HEK293 (cell line): ENCODE results near the gene MRPL23.

ENCODE experiments used
- CTCF ChIP-seq: fragments of 450-650 bp; formaldehyde crosslinking; IDR thresholded peaks from 2 replicates; pipeline ENCODE4 v1.5.1; 2016; ENCODE audit warnings: missing biosample characterization, missing genetic modification characterization
- KLF16 ChIP-seq: fragments of 450-650 bp; formaldehyde crosslinking; IDR thresholded peaks from 2 replicates; pipeline ENCODE4 v1.5.1; 2017; ENCODE audit warnings: missing biosample characterization, missing genetic modification characterization
- ZNF138 ChIP-seq: fragments of 450-650 bp; formaldehyde crosslinking; IDR thresholded peaks from 2 replicates; pipeline ENCODE4 v1.5.1; 2016; ENCODE audit warnings: missing biosample characterization, missing genetic modification characterization, borderline replicate concordance
- ZNF341 ChIP-seq: fragments of 450-650 bp; formaldehyde crosslinking; IDR thresholded peaks from 2 replicates; pipeline ENCODE4; 2016; ENCODE audit warnings: low read depth, missing biosample characterization, missing genetic modification characterization
- ZNF416 ChIP-seq: fragments of 450-650 bp; formaldehyde crosslinking; IDR thresholded peaks from 2 replicates; pipeline ENCODE4 v1.5.1; 2016; ENCODE audit warnings: missing biosample characterization, missing genetic modification characterization
- ZNF510 ChIP-seq: fragments of 450-650 bp; formaldehyde crosslinking; IDR thresholded peaks from 2 replicates; pipeline ENCODE4 v1.5.1; 2018; ENCODE audit warnings: mild to moderate bottlenecking, missing genetic modification characterization, missing biosample characterization; ENCODE audit not compliant: insufficient replicate concordance
- TF ChIP-seq, protein P1 (sequence below): fragments of 450-650 bp; formaldehyde crosslinking; IDR thresholded peaks from 2 replicates; pipeline ENCODE4 v1.5.1; 2016; ENCODE audit warnings: missing biosample characterization, missing genetic modification characterization
- TF ChIP-seq, protein P2 (sequence below): fragments of 450-650 bp; formaldehyde crosslinking; IDR thresholded peaks from 2 replicates; pipeline ENCODE4 v1.5.1; 2016; ENCODE audit warnings: missing biosample characterization, missing genetic modification characterization
- TF ChIP-seq, protein P3 (sequence below): fragments of 450-650 bp; formaldehyde crosslinking; IDR thresholded peaks from 2 replicates; pipeline ENCODE4 v1.5.1; 2016; ENCODE audit warnings: missing biosample characterization, missing genetic modification characterization
- TF ChIP-seq, protein P4 (sequence below): fragments of 450-650 bp; formaldehyde crosslinking; IDR thresholded peaks from 2 replicates; pipeline ENCODE4 v1.5.1; 2016; ENCODE audit warnings: missing biosample characterization, missing genetic modification characterization

GRCh38 chr11:1906611-1907423, 40.3 kb upstream of the MRPL23 start:
- TF ChIP-seq ZNF138 (tag by site-specific recombination) (no peak), CTCF (tag by site-specific recombination) (no peak), ZNF510 (tag by site-specific recombination) (no peak), ZNF341 (tag by site-specific recombination) (no peak), KLF16 (tag by site-specific recombination) (no peak), ZNF416 (tag by site-specific recombination) (no peak)
- TF ChIP-seq, protein P1, sequence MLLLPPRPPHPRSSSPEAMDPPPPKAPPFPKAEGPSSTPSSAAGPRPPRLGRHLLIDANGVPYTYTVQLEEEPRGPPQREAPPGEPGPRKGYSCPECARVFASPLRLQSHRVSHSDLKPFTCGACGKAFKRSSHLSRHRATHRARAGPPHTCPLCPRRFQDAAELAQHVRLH (tag by site-specific recombination): no peak
- TF ChIP-seq, protein P2, sequence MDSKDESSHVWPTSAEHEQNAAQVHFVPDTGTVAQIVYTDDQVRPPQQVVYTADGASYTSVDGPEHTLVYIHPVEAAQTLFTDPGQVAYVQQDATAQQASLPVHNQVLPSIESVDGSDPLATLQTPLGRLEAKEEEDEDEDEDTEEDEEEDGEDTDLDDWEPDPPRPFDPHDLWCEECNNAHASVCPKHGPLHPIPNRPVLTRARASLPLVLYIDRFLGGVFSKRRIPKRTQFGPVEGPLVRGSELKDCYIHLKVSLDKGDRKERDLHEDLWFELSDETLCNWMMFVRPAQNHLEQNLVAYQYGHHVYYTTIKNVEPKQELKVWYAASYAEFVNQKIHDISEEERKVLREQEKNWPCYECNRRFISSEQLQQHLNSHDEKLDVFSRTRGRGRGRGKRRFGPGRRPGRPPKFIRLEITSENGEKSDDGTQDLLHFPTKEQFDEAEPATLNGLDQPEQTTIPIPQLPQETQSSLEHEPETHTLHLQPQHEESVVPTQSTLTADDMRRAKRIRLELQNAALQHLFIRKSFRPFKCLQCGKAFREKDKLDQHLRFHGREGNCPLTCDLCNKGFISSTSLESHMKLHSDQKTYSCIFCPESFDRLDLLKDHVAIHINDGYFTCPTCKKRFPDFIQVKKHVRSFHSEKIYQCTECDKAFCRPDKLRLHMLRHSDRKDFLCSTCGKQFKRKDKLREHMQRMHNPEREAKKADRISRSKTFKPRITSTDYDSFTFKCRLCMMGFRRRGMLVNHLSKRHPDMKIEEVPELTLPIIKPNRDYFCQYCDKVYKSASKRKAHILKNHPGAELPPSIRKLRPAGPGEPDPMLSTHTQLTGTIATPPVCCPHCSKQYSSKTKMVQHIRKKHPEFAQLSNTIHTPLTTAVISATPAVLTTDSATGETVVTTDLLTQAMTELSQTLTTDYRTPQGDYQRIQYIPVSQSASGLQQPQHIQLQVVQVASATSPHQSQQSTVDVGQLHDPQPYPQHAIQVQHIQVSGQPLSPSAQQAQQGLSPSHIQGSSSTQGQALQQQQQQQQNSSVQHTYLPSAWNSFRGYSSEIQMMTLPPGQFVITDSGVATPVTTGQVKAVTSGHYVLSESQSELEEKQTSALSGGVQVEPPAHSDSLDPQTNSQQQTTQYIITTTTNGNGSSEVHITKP (tag by site-specific recombination): no peak
- TF ChIP-seq, protein P3, sequence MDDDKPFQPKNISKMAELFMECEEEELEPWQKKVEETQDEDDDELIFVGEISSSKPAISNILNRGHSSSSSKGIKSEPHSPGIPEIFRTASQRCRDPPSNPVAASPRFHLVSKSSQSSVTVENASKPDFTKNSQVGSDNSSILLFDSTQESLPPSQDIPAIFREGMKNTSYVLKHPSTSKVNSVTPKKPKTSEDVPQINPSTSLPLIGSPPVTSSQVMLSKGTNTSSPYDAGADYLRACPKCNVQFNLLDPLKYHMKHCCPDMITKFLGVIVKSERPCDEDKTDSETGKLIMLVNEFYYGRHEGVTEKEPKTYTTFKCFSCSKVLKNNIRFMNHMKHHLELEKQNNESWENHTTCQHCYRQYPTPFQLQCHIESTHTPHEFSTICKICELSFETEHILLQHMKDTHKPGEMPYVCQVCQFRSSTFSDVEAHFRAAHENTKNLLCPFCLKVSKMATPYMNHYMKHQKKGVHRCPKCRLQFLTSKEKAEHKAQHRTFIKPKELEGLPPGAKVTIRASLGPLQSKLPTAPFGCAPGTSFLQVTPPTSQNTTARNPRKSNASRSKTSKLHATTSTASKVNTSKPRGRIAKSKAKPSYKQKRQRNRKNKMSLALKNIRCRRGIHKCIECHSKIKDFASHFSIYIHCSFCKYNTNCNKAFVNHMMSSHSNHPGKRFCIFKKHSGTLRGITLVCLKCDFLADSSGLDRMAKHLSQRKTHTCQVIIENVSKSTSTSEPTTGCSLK (tag by site-specific recombination): no peak
- TF ChIP-seq, protein P4, sequence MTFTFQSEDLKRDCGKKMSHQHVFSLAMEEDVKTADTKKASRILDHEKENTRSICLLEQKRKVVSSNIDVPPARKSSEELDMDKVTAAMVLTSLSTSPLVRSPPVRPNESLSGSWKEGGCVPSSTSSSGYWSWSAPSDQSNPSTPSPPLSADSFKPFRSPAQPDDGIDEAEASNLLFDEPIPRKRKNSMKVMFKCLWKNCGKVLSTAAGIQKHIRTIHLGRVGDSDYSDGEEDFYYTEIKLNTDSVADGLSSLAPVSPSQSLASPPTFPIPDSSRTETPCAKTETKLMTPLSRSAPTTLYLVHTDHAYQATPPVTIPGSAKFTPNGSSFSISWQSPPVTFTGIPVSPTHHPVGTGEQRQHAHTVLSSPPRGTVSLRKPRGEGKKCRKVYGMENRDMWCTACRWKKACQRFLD (tag by site-specific recombination): no peak
